Measurements from ENCODE around the gene GPR149. TPM values are rescaled to one million over a fixed set of nuclear protein-coding genes. Genes with fewer than 3 reads are reported as not detected.

The GPR149 gene
- total and polyA plus RNA-seq, 2 of the 8 experiments (the other 6 are each of a cell fraction or from before 2014, with no cell fraction given): not detected

DNA sequence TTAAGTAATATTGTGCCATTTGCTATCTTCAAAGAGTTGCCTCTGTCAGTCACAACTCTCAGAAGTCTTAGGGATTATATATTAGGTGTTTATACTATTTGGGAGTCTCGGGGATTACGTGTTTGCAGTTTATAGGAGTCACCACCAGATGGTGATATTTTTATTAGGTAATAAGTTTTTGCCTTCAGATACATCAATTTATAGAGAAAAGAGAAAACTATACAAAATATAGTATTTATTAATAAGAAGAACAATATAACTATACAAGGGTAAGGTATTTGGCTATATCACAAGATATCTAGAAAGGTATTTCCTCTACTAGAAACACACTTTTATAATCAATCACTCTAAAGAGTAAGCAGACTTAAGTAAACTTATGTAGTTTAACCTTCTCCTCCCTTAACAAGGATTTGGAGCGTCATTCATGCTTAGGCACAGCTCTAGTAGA lies 95.0 kb downstream of the GPR149 start:
- H3K4me3 ChIP-seq (ENCODE audit: extremely low read depth in 1 of 4, insufficient read depth in 2 of 4, low read depth in 3 of 4, low read length in 4 of 4): no peak overlapping the region
- no peak overlapping the region for H4K8ac ChIP-seq (ENCODE audit: extremely low read depth, insufficient read depth, low read length)
- H3K79me2 ChIP-seq (ENCODE audit: control insufficient read depth in 1 of 2, insufficient read depth in 2 of 2, low read length in 2 of 2): no peaks in the 10 kb centered on the region
- DNase-seq (ENCODE audit: low read depth in 1 of 2, low spot score in 2 of 2) (no peak), FAIRE-seq (no peak)
- no peaks in the 10 kb centered on the region for H3K9me3 ChIP-seq (ENCODE audit: insufficient read depth in 2 of 2, low read depth in 1 of 2, low read length in 1 of 2)
- no peak overlapping the region for H3K27ac ChIP-seq (ENCODE audit: low read depth, low read length)
- no peak overlapping the region for H3K4ac ChIP-seq (replicated peaks; ENCODE audit: insufficient read length, low read depth, low read length)
- CTCF ChIA-PET (ENCODE audit: partially characterized antibody): interaction anchor here (0.7 to 2.2 kb wide), 4 partner anchors 10 to 129 kb away, joined by 3 to 9 read pairs (median 6); no protein-coding TSS in a partner anchor
- no peaks in the 10 kb centered on the region for H4K20me1 ChIP-seq (replicated peaks in 1 of 2; ENCODE audit: control insufficient read depth in 1 of 2, insufficient read depth in 2 of 2, low read length in 2 of 2)
- H4K5ac ChIP-seq (ENCODE audit: insufficient read length, low read depth, low read length): no peak overlapping the region
- H2BK5ac ChIP-seq (ENCODE audit: low read depth, low read length): no peak overlapping the region
- H2BK12ac ChIP-seq (ENCODE audit: low read depth, low read length): no peak overlapping the region
- H3K27me3 ChIP-seq (replicated peaks in 1 of 4; ENCODE audit: control insufficient read depth in 3 of 4, extremely low read depth in 1 of 4, insufficient read depth in 3 of 4, low read length in 3 of 4): no peaks in the 10 kb centered on the region; a peak in 1 of 7 replicates
- no peak overlapping the region for H3K14ac ChIP-seq (ENCODE audit: insufficient read length)
- no peak overlapping the region for H3K56ac ChIP-seq (replicated peaks; ENCODE audit: insufficient read length, low read depth, low read length)
- H3K18ac ChIP-seq (ENCODE audit: extremely low read depth, low read length): no peak overlapping the region
- H2BK15ac ChIP-seq (ENCODE audit: low read length): no peak overlapping the region
- no peaks in the 10 kb centered on the region for H3K4me1 ChIP-seq (replicated peaks in 1 of 4; ENCODE audit: control insufficient read depth in 3 of 4, insufficient read depth in 4 of 4, low read length in 3 of 4)
- POLR2A ChIA-PET (ENCODE audit: partially characterized antibody): interaction anchor here (1.1 kb wide), 1 partner anchor 10 kb away, joined by 3 read pairs; no protein-coding TSS in a partner anchor
- TF ChIP-seq RAD21 (IDR thresholded peaks at IDR 0.05 in 1 of 2, conservative IDR thresholded peaks at IDR 0.05 in 1 of 2; ENCODE audit: low read depth in 2 of 2, low read length in 2 of 2) (peak in 1 of 2 experiments; percentile 44), SUZ12 (IDR thresholded peaks at IDR 0.05; ENCODE audit: low read length) (no peak)
- TF ChIP-seq, protein P1, sequence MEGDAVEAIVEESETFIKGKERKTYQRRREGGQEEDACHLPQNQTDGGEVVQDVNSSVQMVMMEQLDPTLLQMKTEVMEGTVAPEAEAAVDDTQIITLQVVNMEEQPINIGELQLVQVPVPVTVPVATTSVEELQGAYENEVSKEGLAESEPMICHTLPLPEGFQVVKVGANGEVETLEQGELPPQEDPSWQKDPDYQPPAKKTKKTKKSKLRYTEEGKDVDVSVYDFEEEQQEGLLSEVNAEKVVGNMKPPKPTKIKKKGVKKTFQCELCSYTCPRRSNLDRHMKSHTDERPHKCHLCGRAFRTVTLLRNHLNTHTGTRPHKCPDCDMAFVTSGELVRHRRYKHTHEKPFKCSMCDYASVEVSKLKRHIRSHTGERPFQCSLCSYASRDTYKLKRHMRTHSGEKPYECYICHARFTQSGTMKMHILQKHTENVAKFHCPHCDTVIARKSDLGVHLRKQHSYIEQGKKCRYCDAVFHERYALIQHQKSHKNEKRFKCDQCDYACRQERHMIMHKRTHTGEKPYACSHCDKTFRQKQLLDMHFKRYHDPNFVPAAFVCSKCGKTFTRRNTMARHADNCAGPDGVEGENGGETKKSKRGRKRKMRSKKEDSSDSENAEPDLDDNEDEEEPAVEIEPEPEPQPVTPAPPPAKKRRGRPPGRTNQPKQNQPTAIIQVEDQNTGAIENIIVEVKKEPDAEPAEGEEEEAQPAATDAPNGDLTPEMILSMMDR (IDR thresholded peaks at IDR 0.05; ENCODE audit: control extremely low read depth in 1 of 3, insufficient read depth in 1 of 3, low read depth in 1 of 3, low read length in 3 of 3): peak in 1 of 3 experiments; percentile 11; a peak in 1 of 4 replicates
- H2BK120ac ChIP-seq (replicated peaks; ENCODE audit: low read depth, low read length): no peak overlapping the region
- no peak overlapping the region for H2BK20ac ChIP-seq (ENCODE audit: low read length)
- no peak overlapping the region for H3K9ac ChIP-seq (replicated peaks in 1 of 4; ENCODE audit: extremely low read depth in 1 of 4, low read depth in 3 of 4, low read length in 3 of 4)
- no peaks in the 10 kb centered on the region for H3K36me3 ChIP-seq (ENCODE audit: control insufficient read depth in 2 of 4, insufficient read depth in 4 of 4, low read length in 3 of 4)
- H3K4me2 ChIP-seq (ENCODE audit: insufficient read depth in 1 of 2, low read depth in 2 of 2, low read length in 2 of 2): no peak overlapping the region
- H2AFZ ChIP-seq (ENCODE audit: low read length): no peak overlapping the region
- WGBS, 2 experiments (ENCODE audit: extremely low coverage in 1 of 2, insufficient coverage in 1 of 2, insufficient read length in 1 of 2, insufficient replicate concordance in 2 of 2, low coverage in 1 of 2, low lambda C conversion rate in 2 of 2, missing lambda C conversion rate in 1 of 2): 42% methylated on average over 3 of the region's 3 CpGs; no CpG with 5 or more reads in 1 of the 2 experiments
- H2AK5ac ChIP-seq (ENCODE audit: low read depth, low read length): no peak overlapping the region
- H4K91ac ChIP-seq (replicated peaks; ENCODE audit: insufficient read length, low read length): no peak overlapping the region
- H3K79me1 ChIP-seq (ENCODE audit: low read depth, low read length): no peaks in the 10 kb centered on the region
- no peak overlapping the region for H3K23ac ChIP-seq (ENCODE audit: insufficient read length)
- H3K23me2 ChIP-seq (ENCODE audit: low read depth, low read length): no peaks in the 10 kb centered on the region

Measured in H1 (cell line).